MM.1S (cell line): Measurements from ENCODE around the gene PDK1.

Source experiments
- DNase-seq: peaks from one replicate; pipeline ENCODE4 v3.0.0-alpha.2; 2015
- H2AFZ ChIP-seq: fragments of 300-600 bp; sonication (generic); 2 replicates; pipeline ENCODE4 v1.6.0; 2016; ENCODE audit warnings: antibody characterized with exemption, low read length
- H3F3A ChIP-seq: fragments of 300-600 bp; sonication (generic); 2 replicates; pipeline ENCODE4 v1.6.1; 2016; ENCODE audit warnings: mild to moderate bottlenecking, antibody characterized with exemption, low read length, moderate library complexity, mixed read lengths; ENCODE audit not compliant: insufficient read depth
- H3K27ac ChIP-seq: fragments of 300-600 bp; sonication (generic); 2 replicates; pipeline ENCODE4 v1.5.1; 2016; ENCODE audit warnings: mild to moderate bottlenecking, low read length
- H3K27me3 ChIP-seq: fragments of 300-600 bp; sonication (generic); replicated peaks from 2 replicates; pipeline ENCODE4 v1.6.0; 2016; ENCODE audit warnings: low read length; ENCODE audit not compliant: insufficient read depth
- H3K36me3 ChIP-seq: fragments of 300-600 bp; sonication (generic); replicated peaks from 2 replicates; pipeline ENCODE4 v1.6.1; 2016; ENCODE audit warnings: mild to moderate bottlenecking, low read length, mixed read lengths; ENCODE audit not compliant: insufficient read depth
- H3K4me1 ChIP-seq: fragments of 300-600 bp; sonication (generic); 2 replicates; pipeline ENCODE4 v1.6.1; 2016; ENCODE audit warnings: low read length, mixed read lengths
- H3K4me2 ChIP-seq: fragments of 300-600 bp; sonication (generic); 2 replicates; pipeline ENCODE4 v1.6.0; 2016; ENCODE audit warnings: low read depth, low read length
- H3K4me3 ChIP-seq: fragments of 300-600 bp; sonication (generic); 2 replicates; pipeline ENCODE4 v1.5.1; 2016; ENCODE audit warnings: low read length, mixed read lengths
- H3K79me2 ChIP-seq: fragments of 300-600 bp; sonication (generic); 2 replicates; pipeline ENCODE4 v1.6.1; 2016; ENCODE audit warnings: mixed run types, low read length, mixed read lengths
- H3K9ac ChIP-seq: fragments of 300-600 bp; sonication (generic); 2 replicates; pipeline ENCODE4 v1.6.1; 2016; ENCODE audit warnings: low read length, mixed read lengths
- H3K9me2 ChIP-seq: fragments of 300-600 bp; sonication (generic); replicated peaks from 2 replicates; pipeline ENCODE4 v1.6.1; 2016; ENCODE audit warnings: mild to moderate bottlenecking, low read length, mixed read lengths; ENCODE audit not compliant: insufficient read depth
- H3K9me3 ChIP-seq: fragments of 300-600 bp; sonication (generic); replicated peaks from 2 replicates; pipeline ENCODE4 v1.6.1; 2016; ENCODE audit warnings: mild to moderate bottlenecking, low read length, mixed read lengths; ENCODE audit not compliant: insufficient read depth
- H4K20me1 ChIP-seq: fragments of 300-600 bp; sonication (generic); 2 replicates; pipeline ENCODE4 v1.6.1; 2016; ENCODE audit warnings: mild to moderate bottlenecking, low read length, moderate library complexity, mixed read lengths; ENCODE audit not compliant: insufficient read depth
- CTCF ChIP-seq: fragments of 300-600 bp; sonication (generic); IDR thresholded peaks from 2 replicates; pipeline ENCODE4 v1.5.1; 2016; ENCODE audit warnings: antibody characterized with exemption, low read length, mixed read lengths
- EZH2 ChIP-seq: fragments of 300-600 bp; sonication (generic); optimal IDR thresholded peaks from 2 replicates; pipeline ENCODE3; 2017; ENCODE audit warnings: low read depth, mild to moderate bottlenecking, antibody characterized with exemption, low read length, mixed read lengths
- EZH2phosphoT487 ChIP-seq: fragments of 300-600 bp; sonication (generic); IDR thresholded peaks from 2 replicates; pipeline ENCODE4 v1.6.1; 2018; ENCODE audit warnings: antibody characterized with exemption, low read length

Gene PDK1

GRCh38 chr2:172597176-172597842 is 41.4 kb downstream of the PDK1 start:
- Histone ChIP-seq H3K4me1 (peaks cover 63% of the 10 kb centered on the region), H3K27ac (peak overlapping the region; percentile 99), H4K20me1 (no peaks in the 10 kb centered on the region), H3K4me3 (no peak overlapping the region; the same call in 1 of the 2 replicates), H3K9ac (peak overlapping the region; percentile 81), H3K27me3 (no peaks in the 10 kb centered on the region), H2AFZ (no peak overlapping the region), H3F3A (peaks cover 60% of the 10 kb centered on the region), H3K4me2 (peak overlapping the region; percentile 37; the same call in 1 of the 2 replicates), H3K9me2 (no peaks in the 10 kb centered on the region), H3K36me3 (peaks cover 38% of the 10 kb centered on the region; the same call in 1 of the 2 replicates), H3K79me2 (peaks cover 80% of the 10 kb centered on the region), H3K9me3 (no peaks in the 10 kb centered on the region)
- TF ChIP-seq EZH2 = no peak
- no peak for DNase-seq

GRCh38 chr2:172599947-172600346 is 44.1 kb downstream of the PDK1 start:
- DNase-seq = no peak
- peaks cover 36% of the 10 kb centered on the region; the same call in 1 of the 2 replicates for H3K36me3 ChIP-seq
- no peak overlapping the region for H3K9ac ChIP-seq
- H3K9me2 ChIP-seq = no peaks in the 10 kb centered on the region
- H3K4me1 ChIP-seq = peaks cover 51% of the 10 kb centered on the region
- H3F3A ChIP-seq = peaks cover 37% of the 10 kb centered on the region
- H3K27ac ChIP-seq = peak overlapping the region; percentile 12; the same call in 1 of the 2 replicates
- no peaks in the 10 kb centered on the region for H3K27me3 ChIP-seq
- H3K4me2 ChIP-seq = no peak overlapping the region
- H3K9me3 ChIP-seq = no peaks in the 10 kb centered on the region
- no peak for TF ChIP-seq EZH2phosphoT487
- H4K20me1 ChIP-seq = no peaks in the 10 kb centered on the region
- no peak overlapping the region for H2AFZ ChIP-seq
- H3K4me3 ChIP-seq = no peak overlapping the region
- peaks cover 80% of the 10 kb centered on the region for H3K79me2 ChIP-seq

GRCh38 chr2:172600557-172601008 is 44.7 kb downstream of the PDK1 start:
- no peak overlapping the region for H3K27ac ChIP-seq
- no peak overlapping the region for H3K4me2 ChIP-seq
- no peaks in the 10 kb centered on the region for H3K9me3 ChIP-seq
- no peak for DNase-seq
- H4K20me1 ChIP-seq = no peaks in the 10 kb centered on the region
- no peak overlapping the region for H2AFZ ChIP-seq
- H3K4me1 ChIP-seq = peaks cover 45% of the 10 kb centered on the region
- peaks cover 78% of the 10 kb centered on the region for H3K79me2 ChIP-seq
- no peak overlapping the region for H3K4me3 ChIP-seq
- no peak overlapping the region for H3K9ac ChIP-seq
- H3K9me2 ChIP-seq = no peaks in the 10 kb centered on the region
- peaks cover 34% of the 10 kb centered on the region; the same call in 1 of the 2 replicates for H3K36me3 ChIP-seq
- TF ChIP-seq EZH2phosphoT487 (no peak), EZH2 (no peak), CTCF (no peak)
- H3K27me3 ChIP-seq = no peaks in the 10 kb centered on the region
- peaks cover 31% of the 10 kb centered on the region for H3F3A ChIP-seq

GRCh38 chr2:172606285-172606684 is 50.4 kb downstream of the PDK1 start:
- Histone ChIP-seq H3K9ac (no peak overlapping the region), H3K79me2 (peaks cover 69% of the 10 kb centered on the region), H4K20me1 (no peaks in the 10 kb centered on the region), H3K27ac (no peak overlapping the region), H3K4me2 (no peak overlapping the region), H3K9me3 (no peaks in the 10 kb centered on the region), H3K4me1 (0 out of 2 replicates have a peak, but pooled peaks cover 4% of the 10 kb centered on the region), H3K9me2 (no peaks in the 10 kb centered on the region), H2AFZ (no peak overlapping the region), H3K27me3 (no peaks in the 10 kb centered on the region), H3F3A (0 out of 2 replicates have a peak, but pooled peaks cover 6% of the 10 kb centered on the region), H3K36me3 (peaks cover 22% of the 10 kb centered on the region), H3K4me3 (no peak overlapping the region)
- TF ChIP-seq EZH2phosphoT487 (no peak), EZH2 (no peak), CTCF (no peak)
- DNase-seq = no peak
